Stomach (tissue), 9 donors: ENCODE results near the gene ETV5. TPM values are rescaled to one million over a fixed set of nuclear protein-coding genes. Genes with fewer than 3 reads are reported as not detected.
"Not testable (repeated sequence)": the region's sequence is repeated elsewhere in the genome, so short reads cannot be mapped to it uniquely, and the experiment has no call there.

Experiments used
- DNase-seq, 2 donors: peaks; one replicate each; pipeline versions ENCODE4 v3.0.0 to v3.0.0-alpha.2; 2013 to 2019
- H3K27ac ChIP-seq, 5 donors: fragments of 200-600 bp in 4 of 5; sonication (generic) in 4 of 5; one replicate each; pipeline ENCODE4 v1.5.1; 2013 to 2019; ENCODE audit warnings: mild to moderate bottlenecking in 1 of 5, moderate library complexity in 1 of 5
- H3K27me3 ChIP-seq, 3 donors: fragments of 200-600 bp; sonication (generic); one replicate each; pipeline ENCODE4 v1.5.1; 2017 to 2019; ENCODE audit warnings: mixed run types in 1 of 3
- H3K36me3 ChIP-seq, 4 donors: fragments of 200-600 bp; sonication (generic); 1 replicate in 3 of 4; 2 replicates in 1 of 4; pipeline ENCODE4 v1.5.1; 2016 to 2019
- H3K4me1 ChIP-seq, 4 donors: fragments of 200-600 bp; sonication (generic); one replicate each; pipeline ENCODE4 v1.5.1; 2016 to 2019
- H3K4me3 ChIP-seq, 4 donors: fragments of 200-600 bp; sonication (generic) in 3 of 4; one replicate each; pipeline ENCODE4 v1.5.1; 2016 to 2019; ENCODE audit warnings: mild to moderate bottlenecking in 1 of 4
- H3K9me3 ChIP-seq, 4 donors: fragments of 200-600 bp; sonication (generic); one replicate each; pipeline ENCODE4 v1.5.1; 2016 to 2019
- EP300 ChIP-seq: sonication (generic); formaldehyde crosslinking; IDR thresholded peaks from one replicate; pipeline ENCODE4 v1.6.1; 2017; ENCODE audit warnings: antibody characterized with exemption
- POLR2A ChIP-seq, 4 donors: fragments of 450-650 bp; IDR thresholded peaks; one replicate each; pipeline ENCODE4 v1.6.1; 2016; ENCODE audit warnings: antibody characterized with exemption in 4 of 4, control low read depth in 2 of 4, mild to moderate bottlenecking in 1 of 4, moderate library complexity in 1 of 4
- POLR2AphosphoS5 ChIP-seq, 3 donors: sonication (generic); formaldehyde crosslinking; IDR thresholded peaks; one replicate each; pipeline ENCODE4 v1.6.1; 2016; ENCODE audit warnings: antibody characterized with exemption in 3 of 3
- WGBS, 5 donors: extraction: QIAGEN DNeasy Blood & Tissue Kit in 3 of 5; methylation state at CpG; one replicate each; pipeline versions ENCODE4 v1.1.5 to v1.1.7; 2013 to 2018; 5-methylcytosine and 5-hydroxymethylcytosine counted together
- intact Hi-C: fragments of 100-400 bp; cut with DNase I; formaldehyde crosslinking; loops from one replicate; pipeline ENCODE4 v1.15.1; 2023; ENCODE audit warnings: low total_unique reads
- polyA plus RNA-seq, 3 donors: library from polyadenylated mRNA; stranded (reverse); fragments of 200-250 nt; gene quantifications; one replicate each; pipeline ENCODE4 v1.2.3, GENCODE V29; 2013
- total RNA-seq, 5 donors: library from RNA; depleted of rRNA; stranded (reverse); fragments of >200 nt; gene quantifications; one replicate each; pipeline versions ENCODE4 v1.1.0 to v1.2.3, GENCODE V29; 2014 to 2016
- TF ChIP-seq, protein P1 (sequence below), 7 experiments: fragments of 450-650 bp in 4 of 7; fragments of 200-600 bp in 3 of 7; sonication (generic) in 3 of 7; IDR thresholded peaks; one replicate each; pipeline ENCODE4 v1.5.1; 2016 to 2019; ENCODE audit warnings: antibody characterized with exemption in 7 of 7, control low read depth in 2 of 7, mild to moderate bottlenecking in 1 of 7
- donor health status: healthy with polysubstance abuse.
- donor health status: Bipolar disorder and iron deficiency.
- donor health status: healthy.

Gene ETV5
- total and polyA plus RNA-seq, 8 donors, result 2.9 to 343 (median 17.7) TPM

DNA sequence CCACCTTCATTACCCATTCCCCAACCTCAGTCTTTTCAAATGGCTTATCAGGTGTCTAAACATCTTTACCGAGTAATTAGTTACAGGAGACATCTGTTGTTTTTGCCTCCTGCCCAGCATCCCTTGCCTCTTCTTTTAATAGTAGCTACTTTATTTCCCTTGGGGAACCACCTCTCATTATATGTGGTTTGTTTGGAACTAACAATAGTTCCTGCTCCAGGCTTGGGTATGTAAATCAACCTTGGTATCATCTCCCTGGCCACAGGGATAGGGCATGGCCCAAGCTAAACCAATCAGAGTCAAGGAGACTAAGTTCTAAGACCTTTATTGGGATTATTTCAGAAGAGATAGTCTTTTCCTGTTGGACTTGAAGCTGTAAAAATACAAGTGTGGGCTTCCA lies 76.6 kb downstream of the ETV5 start:
- Histone ChIP-seq H3K4me3 (no peak overlapping the region), H3K4me1 (no peaks in the 10 kb centered on the region), H3K27ac (no peak overlapping the region), H3K27me3 (no peaks in the 10 kb centered on the region), H3K36me3 (no peaks in the 10 kb centered on the region), H3K9me3 (no peaks in the 10 kb centered on the region)
- WGBS, 5 donors, result 76 to 95% (median 91%) methylated on average over 1 of the region's 1 CpG
- DNase-seq, result no peak
- intact Hi-C loops, result no loop called here
- TF ChIP-seq EP300 (no peak), POLR2AphosphoS5 (IDR thresholded peaks at IDR 0.05) (no peak), POLR2A (IDR thresholded peaks at IDR 0.05) (no peak)
- TF ChIP-seq, protein P1, sequence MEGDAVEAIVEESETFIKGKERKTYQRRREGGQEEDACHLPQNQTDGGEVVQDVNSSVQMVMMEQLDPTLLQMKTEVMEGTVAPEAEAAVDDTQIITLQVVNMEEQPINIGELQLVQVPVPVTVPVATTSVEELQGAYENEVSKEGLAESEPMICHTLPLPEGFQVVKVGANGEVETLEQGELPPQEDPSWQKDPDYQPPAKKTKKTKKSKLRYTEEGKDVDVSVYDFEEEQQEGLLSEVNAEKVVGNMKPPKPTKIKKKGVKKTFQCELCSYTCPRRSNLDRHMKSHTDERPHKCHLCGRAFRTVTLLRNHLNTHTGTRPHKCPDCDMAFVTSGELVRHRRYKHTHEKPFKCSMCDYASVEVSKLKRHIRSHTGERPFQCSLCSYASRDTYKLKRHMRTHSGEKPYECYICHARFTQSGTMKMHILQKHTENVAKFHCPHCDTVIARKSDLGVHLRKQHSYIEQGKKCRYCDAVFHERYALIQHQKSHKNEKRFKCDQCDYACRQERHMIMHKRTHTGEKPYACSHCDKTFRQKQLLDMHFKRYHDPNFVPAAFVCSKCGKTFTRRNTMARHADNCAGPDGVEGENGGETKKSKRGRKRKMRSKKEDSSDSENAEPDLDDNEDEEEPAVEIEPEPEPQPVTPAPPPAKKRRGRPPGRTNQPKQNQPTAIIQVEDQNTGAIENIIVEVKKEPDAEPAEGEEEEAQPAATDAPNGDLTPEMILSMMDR (IDR thresholded peaks at IDR 0.05), result no peak

DNA sequence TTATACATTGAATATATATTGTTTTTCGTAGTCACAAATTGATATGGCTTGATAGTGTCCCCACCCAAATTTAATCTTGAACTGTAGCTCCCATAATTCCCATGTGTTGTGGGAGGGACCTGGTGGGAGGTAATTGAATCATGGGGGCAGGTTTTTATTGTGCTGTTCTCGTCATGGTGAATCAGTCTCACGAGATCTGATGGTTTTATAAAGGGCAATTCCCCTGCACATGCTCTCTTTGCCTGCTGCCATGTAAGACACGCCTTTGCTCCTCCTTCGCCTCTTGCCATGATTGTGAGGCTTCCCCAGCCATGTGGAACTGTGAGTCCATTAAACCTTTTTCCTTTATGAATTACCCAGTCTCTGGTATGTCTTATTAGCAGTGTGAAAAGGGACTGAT lies 82.9 kb downstream of the ETV5 start:
- DNase-seq, H3K27ac ChIP-seq, H3K36me3 ChIP-seq, intact Hi-C loops, H3K9me3 ChIP-seq, H3K4me1 ChIP-seq, H3K4me3 ChIP-seq, H3K27me3 ChIP-seq: not testable (repeated sequence)
- WGBS, 5 donors, result 83 to 93% (median 91%) methylated on average over 5 of the region's 5 CpGs

DNA sequence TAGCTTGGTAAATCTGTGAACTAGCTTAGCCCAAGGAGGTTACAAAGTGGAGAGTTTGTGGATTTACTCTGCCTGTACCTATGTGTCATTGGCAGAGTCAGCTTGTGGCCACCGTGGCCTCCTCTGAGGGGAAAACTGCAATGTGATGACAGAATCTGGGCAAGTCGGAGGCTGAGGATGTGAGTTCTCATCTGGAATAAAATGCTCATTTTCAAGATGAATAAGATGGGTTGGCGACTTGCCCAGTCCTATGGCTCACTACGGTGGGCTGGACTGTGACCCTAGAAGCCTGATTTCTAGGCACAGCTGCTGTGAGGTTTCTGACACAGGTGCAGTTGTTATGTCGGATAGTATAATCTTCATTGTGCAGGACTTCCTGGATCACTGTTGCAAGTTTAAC lies 83.7 kb downstream of the ETV5 start:
- no peak for TF ChIP-seq EP300
- TF ChIP-seq POLR2A (IDR thresholded peaks at IDR 0.05), result no peak
- TF ChIP-seq POLR2AphosphoS5 (IDR thresholded peaks at IDR 0.05), result no peak
- TF ChIP-seq, protein P1 (IDR thresholded peaks at IDR 0.05), result no peak
- H3K36me3 ChIP-seq, result no peaks in the 10 kb centered on the region
- no peak overlapping the region for H3K4me3 ChIP-seq
- no peaks in the 10 kb centered on the region for H3K9me3 ChIP-seq
- 48 to 63% (median 54%) methylated on average over 5 of the region's 5 CpGs for WGBS, 5 donors
- H3K27ac ChIP-seq, result no peak overlapping the region
- H3K4me1 ChIP-seq, result peaks cover 0 to 7% (median 0%) of the 10 kb centered on the region in 4 donors
- no peak for DNase-seq
- no peaks in the 10 kb centered on the region for H3K27me3 ChIP-seq
- intact Hi-C loops, result no loop called here

DNA sequence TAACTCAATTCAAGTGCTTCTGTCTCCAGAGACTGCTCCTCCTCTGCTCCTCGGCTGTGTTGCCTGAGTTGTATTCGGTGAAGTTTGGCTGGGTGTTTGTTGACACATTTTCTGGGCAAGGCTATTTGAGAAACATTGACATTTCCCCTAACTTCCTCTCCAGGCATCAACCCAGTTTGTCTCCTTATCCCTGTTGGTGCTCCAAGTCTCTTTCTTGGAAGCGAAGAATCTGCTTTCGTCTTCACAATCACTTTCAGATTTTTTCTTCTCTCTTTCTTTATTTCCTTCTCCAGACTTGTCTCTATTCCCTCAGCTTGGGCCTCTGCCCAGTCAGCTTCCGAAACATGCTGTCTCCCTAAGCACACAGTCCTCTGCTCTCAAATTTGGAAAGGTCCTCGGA lies 84.7 kb downstream of the ETV5 start:
- intact Hi-C loops, result no loop called here
- Histone ChIP-seq H3K27ac (peak overlapping the region in 2 of 5 donors; percentile 7 to 10), H3K4me1 (peaks cover 0 to 7% (median 0%) of the 10 kb centered on the region in 4 donors), H3K36me3 (no peaks in the 10 kb centered on the region), H3K4me3 (no peak overlapping the region), H3K27me3 (no peaks in the 10 kb centered on the region), H3K9me3 (no peaks in the 10 kb centered on the region)
- 28 to 47% (median 35%) methylated on average over 6 of the region's 6 CpGs for WGBS, 5 donors
- TF ChIP-seq POLR2AphosphoS5 (IDR thresholded peaks at IDR 0.05), result no peak
- DNase-seq, result peak in 1 of 2 donors; percentile 71

DNA sequence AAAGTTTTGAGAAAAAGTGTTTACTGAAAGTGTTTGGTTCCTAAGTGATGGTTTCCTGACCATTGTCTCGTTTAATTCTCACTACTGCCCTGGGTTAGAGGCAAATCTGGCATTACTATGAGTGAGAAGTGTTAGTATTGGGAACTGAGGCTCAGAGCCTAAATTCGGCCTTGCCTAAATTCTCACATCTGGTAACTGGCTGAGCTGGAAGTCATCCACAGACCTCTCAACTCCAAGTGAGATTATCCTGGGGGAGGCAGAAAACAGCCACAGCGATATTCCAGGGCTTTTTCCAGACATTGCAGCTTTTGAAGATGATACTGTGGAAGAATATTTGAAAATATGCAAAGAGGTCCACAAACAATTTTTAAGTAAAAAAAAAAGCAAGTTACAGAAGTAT lies 86.0 kb downstream of the ETV5 start:
- no peaks in the 10 kb centered on the region for H3K36me3 ChIP-seq
- no peak for DNase-seq
- H3K4me1 ChIP-seq, result peaks cover 0 to 7% (median 0%) of the 10 kb centered on the region in 4 donors
- no peaks in the 10 kb centered on the region for H3K9me3 ChIP-seq
- intact Hi-C loops, result no loop called here
- 78 to 89% (median 85%) methylated on average over 3 of the region's 3 CpGs for WGBS, 5 donors
- H3K27ac ChIP-seq, result no peak overlapping the region
- H3K4me3 ChIP-seq, result no peak overlapping the region
- H3K27me3 ChIP-seq, result no peaks in the 10 kb centered on the region
- TF ChIP-seq POLR2AphosphoS5 (IDR thresholded peaks at IDR 0.05) (no peak), EP300 (no peak), POLR2A (IDR thresholded peaks at IDR 0.05) (no peak)
- TF ChIP-seq, protein P1 (IDR thresholded peaks at IDR 0.05), result no peak
